Keratinocyte (primary cell): ENCODE data around the gene PDZRN4. TPM values are rescaled to one million over a fixed set of nuclear protein-coding genes. Genes with fewer than 3 reads are reported as not detected.

Source experiments
- DNase-seq: peaks from one replicate; pipeline ENCODE4 v3.0.0-alpha.2; 2011; ENCODE audit warnings: low read depth, missing footprints, low spot score
- FAIRE-seq: peaks from 2 replicates; lab custom pipeline; 2011; peaks lifted over from hg19 to GRCh38; lab: Jason Lieb, UNC
- H2AFZ ChIP-seq: 2 replicates; pipeline ENCODE4 v1.6.0; 2012; ENCODE audit warnings: low read length, control low read depth, inconsistent platforms; ENCODE audit not compliant: control insufficient read depth
- H3K27ac ChIP-seq: 2 replicates; pipeline ENCODE4 v1.5.1; 2011; ENCODE audit warnings: low read length; ENCODE audit not compliant: control insufficient read depth, insufficient read depth
- H3K27me3 ChIP-seq: 3 replicates; pipeline ENCODE4 v1.6.0; 2011; ENCODE audit warnings: low read length; ENCODE audit not compliant: control insufficient read depth, insufficient read depth; ENCODE audit errors: extremely low read depth
- H3K36me3 ChIP-seq, 2 experiments: 2 replicates in 1 of 2; 3 replicates in 1 of 2; pipeline ENCODE4 v1.5.1; 2011; ENCODE audit warnings: low read length in 2 of 2, mild to moderate bottlenecking in 1 of 2; ENCODE audit not compliant: control insufficient read depth in 2 of 2, insufficient read depth in 2 of 2; ENCODE audit errors: extremely low read depth in 1 of 2
- H3K4me1 ChIP-seq: 3 replicates; pipeline ENCODE4 v1.5.1; 2011; ENCODE audit warnings: low read length; ENCODE audit not compliant: control insufficient read depth, insufficient read depth; ENCODE audit errors: extremely low read depth
- H3K4me2 ChIP-seq: 3 replicates; pipeline ENCODE4 v1.6.0; 2011; ENCODE audit warnings: low read depth, low read length; ENCODE audit not compliant: control insufficient read depth, insufficient read depth; ENCODE audit errors: extremely low read depth
- H3K4me3 ChIP-seq, 3 experiments: fragments of 200-600 bp in 1 of 3; sonication (generic) in 1 of 3; 2 replicates in 2 of 3; 3 replicates in 1 of 3; pipeline ENCODE4 v1.5.1; 2011 to 2016; ENCODE audit warnings: low read length in 3 of 3, mild to moderate bottlenecking in 3 of 3, control low read depth in 2 of 3, inconsistent platforms in 1 of 3, low read depth in 1 of 3, mixed read lengths in 1 of 3, mixed run types in 1 of 3, moderate library complexity in 1 of 3; ENCODE audit not compliant: control insufficient read depth in 2 of 3, insufficient read depth in 2 of 3; ENCODE audit errors: extremely low read depth in 1 of 3
- H3K79me2 ChIP-seq: 2 replicates; pipeline ENCODE4 v1.6.0; 2012; ENCODE audit warnings: low read length; ENCODE audit not compliant: control insufficient read depth, insufficient read depth
- H3K9ac ChIP-seq: 3 replicates; pipeline ENCODE4 v1.6.0; 2011; ENCODE audit warnings: low read length; ENCODE audit not compliant: control insufficient read depth, insufficient read depth; ENCODE audit errors: extremely low read depth
- H3K9me1 ChIP-seq: 3 replicates; pipeline ENCODE4 v1.6.0; 2011; ENCODE audit warnings: low read length; ENCODE audit not compliant: control insufficient read depth, insufficient read depth; ENCODE audit errors: extremely low read depth
- H3K9me3 ChIP-seq: 2 replicates; pipeline ENCODE4 v1.5.1; 2012; ENCODE audit warnings: low read depth, low read length; ENCODE audit not compliant: control insufficient read depth
- H4K20me1 ChIP-seq: 3 replicates; pipeline ENCODE4 v1.6.0; 2011; ENCODE audit warnings: low read length; ENCODE audit not compliant: control insufficient read depth, insufficient read depth; ENCODE audit errors: extremely low read depth
- CTCF ChIP-seq, 3 experiments: IDR thresholded peaks in 1 of 3; conservative IDR thresholded peaks in 1 of 3; optimal IDR thresholded peaks in 1 of 3; 2 replicates in 2 of 3; 3 replicates in 1 of 3; pipeline versions ENCODE3 to v1.5.1; 2011; ENCODE audit warnings: low read length in 3 of 3, mild to moderate bottlenecking in 3 of 3, moderate library complexity in 2 of 3, control low read depth in 1 of 3, inconsistent platforms in 1 of 3; ENCODE audit not compliant: insufficient read depth in 2 of 3; ENCODE audit errors: extremely low read depth in 1 of 3
- EZH2 ChIP-seq: IDR thresholded peaks from one replicate; pipeline ENCODE4 v1.6.1; 2012; ENCODE audit warnings: inconsistent platforms, mild to moderate bottlenecking, low read length, moderate library complexity
- dilution Hi-C: fragments of 300-500 bp; cut with MboI; formaldehyde crosslinking; loops from one replicate; pipeline ENCODE4 v1.7.0; 2020; ENCODE audit warnings: low sequenced_read_pairs; ENCODE audit not compliant: extremely low pct_ligation_motif_present
- polyA plus RNA-seq, 5 experiments: library from polyadenylated mRNA; depleted of rRNA in 3 of 5; stranded (reverse) in 3 of 5; stranded (forward) in 1 of 5; unstranded in 1 of 5; fragments of >200 nt; gene quantifications; 1 replicate in 1 of 5; 2 replicates in 3 of 5; 3 replicates in 1 of 5; pipeline versions ENCODE4 v1.2.1 to v1.2.3, GENCODE V29; 2011 to 2012; ENCODE audit warnings: missing spikeins in 2 of 5, low read depth in 1 of 5, low replicate concordance in 1 of 5

The PDZRN4 gene
- polyA plus RNA-seq, 1 donor (not counting 4 experiments of a cell fraction or from before 2014, with no cell fraction given) = not detected

GRCh38 chr12:41433460-41433859 lies 245.3 kb downstream of the PDZRN4 start:
- FAIRE-seq = no peak
- H3K9me1 ChIP-seq = no peaks in the 10 kb centered on the region

GRCh38 chr12:41436076-41436475 lies 248.0 kb downstream of the PDZRN4 start:
- DNase-seq = no peak
- no peak for FAIRE-seq
- H3K27ac ChIP-seq = no peak overlapping the region
- no peaks in the 10 kb centered on the region for H3K36me3 ChIP-seq
- H3K79me2 ChIP-seq = no peaks in the 10 kb centered on the region
- no peak overlapping the region for H3K4me2 ChIP-seq
- H3K9me1 ChIP-seq = no peaks in the 10 kb centered on the region
- H3K9ac ChIP-seq = no peak overlapping the region
- H4K20me1 ChIP-seq = no peaks in the 10 kb centered on the region
- TF ChIP-seq CTCF (optimal IDR thresholded peaks at IDR 0.05 in 1 of 3, IDR thresholded peaks at IDR 0.05 in 1 of 3, conservative IDR thresholded peaks at IDR 0.05 in 1 of 3; ENCODE audit: extremely low read depth in 1 of 3, insufficient read depth in 2 of 3, low read length in 3 of 3) (no peak), EZH2 (no peak)
- dilution Hi-C loops = no loop called here
- no peaks in the 10 kb centered on the region for H3K4me1 ChIP-seq
- H3K27me3 ChIP-seq = no peaks in the 10 kb centered on the region
- H3K4me3 ChIP-seq = no peak overlapping the region
- H2AFZ ChIP-seq = no peak overlapping the region
- H3K9me3 ChIP-seq = no peaks in the 10 kb centered on the region

More at GRCh38 chr12:41433460-41433859, 245.3 kb downstream of the PDZRN4 start:
- dilution Hi-C loops = no loop called here
- Histone ChIP-seq H4K20me1 (no peaks in the 10 kb centered on the region), H3K27me3 (no peaks in the 10 kb centered on the region), H3K36me3 (no peaks in the 10 kb centered on the region), H3K27ac (no peak overlapping the region), H3K9ac (no peak overlapping the region), H3K4me1 (no peaks in the 10 kb centered on the region), H3K79me2 (no peaks in the 10 kb centered on the region), H3K9me3 (no peaks in the 10 kb centered on the region), H3K4me3 (no peak overlapping the region), H3K4me2 (no peak overlapping the region), H2AFZ (no peak overlapping the region)
- DNase-seq = no peak
- TF ChIP-seq CTCF (optimal IDR thresholded peaks at IDR 0.05 in 1 of 3, IDR thresholded peaks at IDR 0.05 in 1 of 3, conservative IDR thresholded peaks at IDR 0.05 in 1 of 3; ENCODE audit: extremely low read depth in 1 of 3, insufficient read depth in 2 of 3, low read length in 3 of 3) (no peak), EZH2 (no peak)
